Measurements from ENCODE around the gene YBEY.
A peak's percentile ranks its signal among the peaks of the same experiment; 100 is the strongest.

Gene YBEY

DNA sequence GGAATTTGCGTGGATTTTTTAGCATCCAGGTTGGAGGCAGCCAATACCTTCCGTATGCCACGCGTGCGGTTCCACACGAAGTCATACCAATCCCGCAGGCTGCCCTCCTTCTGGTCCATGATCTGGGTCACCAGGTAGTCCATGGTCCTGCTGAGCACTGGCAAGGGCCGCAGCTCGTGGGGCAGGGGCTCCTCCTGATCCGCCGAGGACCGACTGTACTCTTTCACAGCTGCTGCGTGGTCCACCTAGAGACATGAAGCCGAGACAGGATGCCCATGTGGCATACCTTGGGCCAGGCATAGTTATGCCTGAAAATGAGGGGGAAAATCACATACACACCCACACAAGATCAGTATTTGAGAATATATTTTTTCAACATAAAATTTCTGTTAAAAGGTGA, 12.8 kb upstream of the YBEY start:
- DNase-seq (ENCODE audit: low read depth) = no peak
- no peak for TF ChIP-seq CTCF (IDR thresholded peaks at IDR 0.05; ENCODE audit: insufficient read depth, low read depth, low read length, missing control alignments)
- H3K4me3 ChIP-seq (ENCODE audit: low read depth, low read length) = no peak overlapping the region

- DNase-seq (ENCODE audit: low read depth) = no peak
- TF ChIP-seq CTCF (IDR thresholded peaks at IDR 0.05; ENCODE audit: insufficient read depth, low read depth, low read length, missing control alignments) = no peak
- H3K4me3 ChIP-seq (ENCODE audit: low read depth, low read length) = no peak overlapping the region
Measured at GRCh38 chr21:46274797-46275390, 11.2 kb upstream of the YBEY start.

- no peak overlapping the region for H3K4me3 ChIP-seq (ENCODE audit: low read depth, low read length)
- DNase-seq (ENCODE audit: low read depth) = no peak
- no peak for TF ChIP-seq CTCF (IDR thresholded peaks at IDR 0.05; ENCODE audit: insufficient read depth, low read depth, low read length, missing control alignments)
Measured at GRCh38 chr21:46284077-46284644, 2.0 kb upstream of the YBEY start.

GRCh38 chr21:46284733-46285132, 1.4 kb upstream of the YBEY start:
- DNase-seq (ENCODE audit: low read depth) = no peak
- TF ChIP-seq CTCF (IDR thresholded peaks at IDR 0.05; ENCODE audit: insufficient read depth, low read depth, low read length, missing control alignments) = no peak
- peak overlapping the region; percentile 96 for H3K4me3 ChIP-seq (ENCODE audit: low read depth, low read length)

DNA sequence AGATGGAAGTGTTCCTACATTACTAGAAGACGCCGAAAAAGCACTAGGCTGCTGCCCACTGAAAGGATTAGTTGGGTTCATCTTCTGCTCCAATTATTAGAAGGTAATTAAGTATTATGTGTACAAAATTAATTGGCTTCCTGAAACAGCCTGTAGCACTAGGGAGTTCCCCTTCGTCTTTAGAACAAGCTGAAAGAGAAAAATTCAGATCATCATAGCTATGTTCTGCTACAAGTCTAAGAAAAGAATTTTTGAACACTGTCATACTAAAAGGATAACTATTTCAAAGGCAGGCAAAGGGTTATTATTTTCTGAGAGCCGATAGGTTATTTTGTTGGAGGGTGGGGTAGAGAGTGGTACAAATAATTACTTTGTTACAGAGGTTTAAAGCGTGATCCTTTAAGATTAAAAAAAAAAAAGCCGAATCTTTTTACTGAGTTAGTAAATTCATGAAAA, 908 bp upstream of the YBEY start, which contains the start of gene MCM3AP:
Gene MCM3AP, minus strand, starts transcription at position 406 of the 456 bp plus-strand sequence. Its CDS starts 325 bp downstream, at position 81.
- peak within 1 kb of the TSS; percentile 96 for H3K4me3 ChIP-seq (ENCODE audit: low read depth, low read length)
- TF ChIP-seq CTCF (IDR thresholded peaks at IDR 0.05; ENCODE audit: insufficient read depth, low read depth, low read length, missing control alignments) = no peak
- DNase-seq (ENCODE audit: low read depth) = no peak

- DNase-seq (ENCODE audit: low read depth) = no peak
- peak overlapping the region; percentile 96 for H3K4me3 ChIP-seq (ENCODE audit: low read depth, low read length)
- TF ChIP-seq CTCF (IDR thresholded peaks at IDR 0.05; ENCODE audit: insufficient read depth, low read depth, low read length, missing control alignments) = no peak
Measured at GRCh38 chr21:46286648-46287002, 483 bp downstream of the YBEY start.

DNA sequence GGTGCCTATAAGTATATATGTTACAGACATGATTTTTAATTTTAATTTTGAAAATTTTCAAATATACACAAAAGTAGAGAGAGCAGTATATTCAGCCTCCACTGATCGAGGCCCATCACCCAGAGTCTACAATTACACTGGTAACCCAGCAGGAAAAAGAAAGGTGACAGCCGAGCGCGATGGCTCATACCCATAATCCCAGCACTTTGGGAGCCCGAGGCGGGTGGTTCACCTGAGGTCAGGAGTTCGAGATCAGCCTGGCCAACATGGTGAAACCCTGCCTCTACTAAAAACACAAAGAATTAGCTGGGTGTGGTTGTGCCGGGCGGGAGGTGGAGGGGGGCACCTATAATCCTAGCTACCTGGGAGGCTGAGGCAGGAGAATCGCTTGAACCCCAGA, 1.4 kb downstream of the YBEY start:
- peak overlapping the region; percentile 96 for H3K4me3 ChIP-seq (ENCODE audit: low read depth, low read length)
- TF ChIP-seq CTCF (IDR thresholded peaks at IDR 0.05; ENCODE audit: insufficient read depth, low read depth, low read length, missing control alignments) = no peak
- no peak for DNase-seq (ENCODE audit: low read depth)
